GM18498 (cell line): ENCODE data around the gene KCNQ5.
"Not testable (repeated sequence)": the region's sequence is repeated elsewhere in the genome, so short reads cannot be mapped to it uniquely, and the experiment has no call there.

ENCODE experiments used
- ATAC-seq: cut with Tn5 transposase; IDR thresholded peaks from one replicate; pipeline ENCODE4 v1.9.1; 2021; ENCODE audit warnings: mild to moderate bottlenecking, moderate library complexity; ENCODE audit not compliant: unreplicated experiment

The KCNQ5 gene

GRCh38 chr6:73156793-73157767 lies 535.2 kb downstream of the KCNQ5 start:
- no peak for ATAC-seq

GRCh38 chr6:73157870-73158269 lies 536.0 kb downstream of the KCNQ5 start:
- ATAC-seq: no peak

GRCh38 chr6:73169111-73169510 lies 547.2 kb downstream of the KCNQ5 start:
- no peak for ATAC-seq

- no peak for ATAC-seq
Observed at GRCh38 chr6:73169633-73170032, 547.8 kb downstream of the KCNQ5 start.

GRCh38 chr6:73174646-73175045 lies 552.8 kb downstream of the KCNQ5 start:
- no peak for ATAC-seq

- no peak for ATAC-seq
Observed at GRCh38 chr6:73176057-73176456, 554.2 kb downstream of the KCNQ5 start.

GRCh38 chr6:73177221-73177944 lies 555.5 kb downstream of the KCNQ5 start:
- ATAC-seq: peak; percentile 71

- ATAC-seq: no peak
Observed at GRCh38 chr6:73180076-73180738, 558.3 kb downstream of the KCNQ5 start.

- ATAC-seq: peak; percentile 77
Observed at GRCh38 chr6:73180763-73181619, 559.1 kb downstream of the KCNQ5 start.

- peak; percentile 68 for ATAC-seq
Observed at GRCh38 chr6:73182021-73182607, 560.2 kb downstream of the KCNQ5 start.

GRCh38 chr6:73193302-73193701 lies 571.4 kb downstream of the KCNQ5 start:
- not testable (repeated sequence) for ATAC-seq

- ATAC-seq: no peak
Observed at GRCh38 chr6:73194744-73195143, 572.9 kb downstream of the KCNQ5 start.

GRCh38 chr6:73200247-73200646 lies 578.4 kb downstream of the KCNQ5 start:
- ATAC-seq: no peak

- ATAC-seq: no peak
Observed at GRCh38 chr6:73200735-73201134, 578.9 kb downstream of the KCNQ5 start.

GRCh38 chr6:73203098-73203497 lies 581.2 kb downstream of the KCNQ5 start:
- no peak for ATAC-seq

- no peak for ATAC-seq
Observed at GRCh38 chr6:73204252-73204651, 582.4 kb downstream of the KCNQ5 start.

GRCh38 chr6:73207221-73207837 lies 585.5 kb downstream of the KCNQ5 start:
- ATAC-seq: no peak

GRCh38 chr6:73209117-73209516 lies 587.3 kb downstream of the KCNQ5 start:
- no peak for ATAC-seq

- no peak for ATAC-seq
Observed at GRCh38 chr6:73216859-73217258, 595.0 kb downstream of the KCNQ5 start.

GRCh38 chr6:73225396-73225795 lies 603.5 kb downstream of the KCNQ5 start, which contains the start of gene KHDC1L:
TSS of gene KHDC1L (minus strand) at chr6:73225496. CDS start at chr6:73225408, 88 bp downstream.
- ATAC-seq: no peak
